K562 (cell line): ENCODE results near the gene MICAL2.

Experiments
- MXI1 ChIP-seq: IDR thresholded peaks from 2 replicates; pipeline ENCODE4 v1.6.1; 2011; ENCODE audit warnings: low read depth, mild to moderate bottlenecking, improper control_type of control experiment, low read length
- PHF20 ChIP-seq: fragments of 450-650 bp; IDR thresholded peaks from 2 replicates; pipeline ENCODE4 v1.6.1; 2018; ENCODE audit not compliant: partially characterized antibody
- ZFP1 ChIP-seq: fragments of 450-650 bp; formaldehyde crosslinking; IDR thresholded peaks from 2 replicates; pipeline ENCODE4 v1.4.0; 2020; ENCODE audit warnings: mild to moderate bottlenecking, mixed read lengths

DNA sequence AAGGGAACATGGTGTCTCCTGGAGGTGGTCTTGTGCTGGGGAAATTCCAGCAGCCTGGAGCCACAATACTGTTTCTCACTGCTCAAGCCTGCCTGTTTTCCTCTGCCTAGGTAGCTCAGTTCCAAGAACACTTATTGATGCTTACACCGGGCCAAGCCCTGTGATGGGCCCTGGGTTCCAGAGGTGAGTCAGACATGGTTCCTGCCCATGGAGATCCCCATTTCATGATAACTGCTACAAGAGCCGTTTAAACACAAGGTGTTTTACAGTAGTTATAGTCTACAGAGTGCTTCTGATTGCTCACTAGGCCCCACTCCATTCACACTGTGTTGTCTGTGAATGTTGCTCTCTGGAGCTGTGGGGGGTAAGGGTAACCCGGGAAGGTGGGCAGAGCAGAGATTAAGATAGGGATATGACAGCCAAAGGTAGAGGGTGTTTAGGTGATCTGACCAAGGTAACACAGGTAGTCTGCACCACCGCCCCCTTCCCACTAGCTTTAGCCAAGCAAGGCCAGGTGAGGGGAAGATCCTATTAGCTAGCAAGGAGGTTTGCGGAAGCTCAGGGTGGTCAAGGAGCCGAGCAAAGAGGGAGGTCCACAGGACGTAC lies 696 bp upstream of the MICAL2 start:
- TF ChIP-seq ZFP1 (CRISPR knock-in tag) (no peak), MXI1 (no peak), PHF20 (no peak)
